Forelimb muscle (tissue), 1 donor: ENCODE results near the gene RPS6KA4. TPM values are rescaled to one million over a fixed set of nuclear protein-coding genes. Genes with fewer than 3 reads are reported as not detected.

Source experiments
- DNase-seq: peaks from one replicate; pipeline ENCODE4 v3.0.0-alpha.2; 2013; ENCODE audit warnings: low read depth
- polyA plus RNA-seq: library from polyadenylated mRNA; unstranded; fragments of 120-200 nt; gene quantifications from one replicate; pipeline ENCODE4 v1.2.1, GENCODE V29; 2013; ENCODE audit not compliant: insufficient read length

Gene RPS6KA4
- polyA plus RNA-seq, 1 donor: 12.3 TPM

GRCh38 chr11:64348383-64349024 lies 10.5 kb upstream of the RPS6KA4 start:
- DNase-seq: no peak

- no peak for DNase-seq
Measured at GRCh38 chr11:64349025-64349387, 10.0 kb upstream of the RPS6KA4 start.

- no peak for DNase-seq
Measured at GRCh38 chr11:64349404-64349803, 9.6 kb upstream of the RPS6KA4 start.

GRCh38 chr11:64351136-64351631 lies 7.8 kb upstream of the RPS6KA4 start:
- DNase-seq: no peak

- DNase-seq: no peak
Measured at GRCh38 chr11:64352099-64352994, 6.6 kb upstream of the RPS6KA4 start.

- DNase-seq: no peak
Measured at GRCh38 chr11:64352995-64353714, 5.8 kb upstream of the RPS6KA4 start.

GRCh38 chr11:64353715-64354506 lies 5.1 kb upstream of the RPS6KA4 start:
- DNase-seq: no peak

- no peak for DNase-seq
Measured at GRCh38 chr11:64355078-64355940, 3.7 kb upstream of the RPS6KA4 start.

GRCh38 chr11:64356498-64357411 lies 2.2 kb upstream of the RPS6KA4 start:
- DNase-seq: no peak

- no peak for DNase-seq
Measured at GRCh38 chr11:64357446-64357845, 1.5 kb upstream of the RPS6KA4 start.

GRCh38 chr11:64357904-64358535 lies 942 bp upstream of the RPS6KA4 start:
- DNase-seq: no peak

- no peak for DNase-seq
Measured at GRCh38 chr11:64358536-64358906, 441 bp upstream of the RPS6KA4 start.

- DNase-seq: no peak
Measured at GRCh38 chr11:64359712-64360445, 917 bp downstream of the RPS6KA4 start.

- no peak for DNase-seq
Measured at GRCh38 chr11:64360448-64360921, 1.5 kb downstream of the RPS6KA4 start.

GRCh38 chr11:64361659-64362058 lies 2.7 kb downstream of the RPS6KA4 start:
- DNase-seq: no peak

GRCh38 chr11:64362339-64362738 lies 3.4 kb downstream of the RPS6KA4 start:
- DNase-seq: no peak

- DNase-seq: no peak
Measured at GRCh38 chr11:64364435-64364834, 5.5 kb downstream of the RPS6KA4 start.

- DNase-seq: no peak
Measured at GRCh38 chr11:64364911-64365310, 5.9 kb downstream of the RPS6KA4 start.
